Mesothelial cell of epicardium (in vitro differentiated cells): Measurements from ENCODE around the gene GCC1. TPM values are rescaled to one million over a fixed set of nuclear protein-coding genes. Genes with fewer than 3 reads are reported as not detected.
"Not testable (repeated sequence)": the region's sequence is repeated elsewhere in the genome, so short reads cannot be mapped to it uniquely, and the experiment has no call there.

ENCODE experiments used
- DNase-seq, 2 experiments: peaks; one replicate each; pipeline ENCODE4 v3.0.0; 2021; ENCODE audit warnings: low spot score in 2 of 2; ENCODE audit not compliant: unreplicated experiment in 2 of 2
- H3K27ac Mint-ChIP-seq: 2 replicates; pipeline ENCODE4 v1.8.0; 2021; ENCODE audit warnings: mixed read lengths
- H3K27me3 Mint-ChIP-seq: 2 replicates; pipeline ENCODE4 v1.8.0; 2021; ENCODE audit warnings: low read depth, mixed read lengths
- H3K36me3 Mint-ChIP-seq: 2 replicates; pipeline ENCODE4 v1.8.0; 2021; ENCODE audit warnings: mixed read lengths
- H3K4me1 Mint-ChIP-seq: 2 replicates; pipeline ENCODE4 v1.8.0; 2021; ENCODE audit warnings: mixed read lengths
- H3K4me3 Mint-ChIP-seq: 2 replicates; pipeline ENCODE4 v1.8.0; 2021; ENCODE audit warnings: mild to moderate bottlenecking, moderate library complexity, mixed read lengths
- H3K9me3 Mint-ChIP-seq: 2 replicates; pipeline ENCODE4 v1.8.0; 2021; ENCODE audit warnings: mixed read lengths
- CTCF ChIP-seq: fragments of 200-600 bp; sonication (generic); IDR thresholded peaks from one replicate; pipeline ENCODE4 v1.5.0; 2021; ENCODE audit warnings: antibody characterized with exemption; ENCODE audit not compliant: unreplicated experiment
- total RNA-seq: library from RNA; stranded (reverse); gene quantifications from 3 replicates; pipeline ENCODE4 v1.2.1, GENCODE V29; 2021

GCC1 gene
- total RNA-seq, 1 donor from 2014 or later: 17.5 TPM

GRCh38 chr7:127550247-127550646 is 35.1 kb downstream of the GCC1 start:
- H3K4me1 Mint-ChIP-seq: no peaks in the 10 kb centered on the region
- TF ChIP-seq CTCF: peak; percentile 26
- no peak for DNase-seq
- H3K27ac Mint-ChIP-seq: no peak overlapping the region
- H3K9me3 Mint-ChIP-seq: peaks cover 18% of the 10 kb centered on the region
- no peaks in the 10 kb centered on the region for H3K36me3 Mint-ChIP-seq
- peaks cover 2% of the 10 kb centered on the region for H3K27me3 Mint-ChIP-seq
- H3K4me3 Mint-ChIP-seq: no peak overlapping the region

DNA sequence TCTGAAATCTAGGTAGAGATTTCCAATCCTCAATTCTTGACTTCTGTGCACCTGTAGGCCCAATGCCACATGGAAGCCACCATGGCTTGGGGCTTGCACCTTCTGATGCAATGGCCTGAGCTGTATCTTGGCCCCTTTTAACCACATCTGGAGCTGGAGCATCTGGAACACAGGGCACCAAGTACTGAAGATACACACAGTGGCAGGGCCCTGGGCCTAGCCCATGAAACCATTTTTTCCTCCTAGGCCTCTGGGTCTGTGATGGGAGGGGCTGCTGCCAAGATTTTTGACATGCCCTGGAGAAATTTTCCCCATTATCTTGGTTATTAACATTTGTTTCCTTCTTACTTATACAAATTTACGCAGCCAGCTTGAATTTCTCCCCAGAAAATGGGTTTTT is 39.1 kb downstream of the GCC1 start:
- Mint-ChIP-seq H3K4me3 (no peak overlapping the region), H3K27me3 (peaks cover 2% of the 10 kb centered on the region), H3K27ac (no peak overlapping the region), H3K4me1 (no peaks in the 10 kb centered on the region), H3K9me3 (peaks cover 37% of the 10 kb centered on the region), H3K36me3 (no peaks in the 10 kb centered on the region)
- TF ChIP-seq CTCF: no peak
- no peak for DNase-seq

GRCh38 chr7:127541548-127541947 is 43.8 kb downstream of the GCC1 start:
- Mint-ChIP-seq H3K4me1 (no peaks in the 10 kb centered on the region), H3K27me3 (peaks cover 33% of the 10 kb centered on the region), H3K36me3 (no peaks in the 10 kb centered on the region), H3K9me3 (peaks cover 25% of the 10 kb centered on the region), H3K4me3 (no peak overlapping the region), H3K27ac (no peak overlapping the region)
- DNase-seq: no peak
- TF ChIP-seq CTCF: no peak

GRCh38 chr7:127540461-127540860 is 44.9 kb downstream of the GCC1 start:
- DNase-seq, H3K4me1 Mint-ChIP-seq, H3K36me3 Mint-ChIP-seq, H3K27ac Mint-ChIP-seq, H3K4me3 Mint-ChIP-seq: not testable (repeated sequence)
- Mint-ChIP-seq H3K9me3 (peaks cover 21% of the 10 kb centered on the region), H3K27me3 (peaks cover 44% of the 10 kb centered on the region)

GRCh38 chr7:127539116-127539515 is 46.3 kb downstream of the GCC1 start:
- Mint-ChIP-seq H3K4me1 (no peaks in the 10 kb centered on the region), H3K27me3 (peaks cover 57% of the 10 kb centered on the region), H3K9me3 (peaks cover 13% of the 10 kb centered on the region), H3K27ac (no peak overlapping the region), H3K36me3 (no peaks in the 10 kb centered on the region), H3K4me3 (no peak overlapping the region)
- DNase-seq: no peak
- TF ChIP-seq CTCF: no peak

DNA sequence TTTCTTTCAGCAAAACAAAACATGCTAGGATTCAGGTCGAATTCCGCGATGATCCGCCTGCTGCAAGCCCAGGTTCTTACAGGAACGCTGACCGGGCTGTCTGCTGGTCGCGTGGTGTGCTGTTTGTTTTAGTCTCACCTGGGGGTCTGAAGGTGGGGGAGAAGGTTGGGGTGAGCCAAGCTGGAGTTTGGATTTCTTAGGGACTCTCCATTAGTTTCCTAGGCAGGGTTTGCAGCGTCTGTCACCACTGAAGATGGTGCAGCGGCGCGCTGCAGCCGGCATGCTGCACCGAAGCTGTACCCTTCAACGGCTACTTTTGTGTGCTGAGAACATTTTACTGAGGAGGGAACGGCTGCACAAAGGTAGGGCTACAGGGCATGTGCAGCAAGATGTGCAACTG is 48.7 kb downstream of the GCC1 start:
- no peak for DNase-seq
- peaks cover 3% of the 10 kb centered on the region for H3K9me3 Mint-ChIP-seq
- no peak for TF ChIP-seq CTCF
- H3K4me3 Mint-ChIP-seq: peak overlapping the region; percentile 51
- H3K4me1 Mint-ChIP-seq: peaks cover 2% of the 10 kb centered on the region
- no peak overlapping the region for H3K27ac Mint-ChIP-seq
- H3K27me3 Mint-ChIP-seq: peaks cover 69% of the 10 kb centered on the region
- no peaks in the 10 kb centered on the region for H3K36me3 Mint-ChIP-seq
